NT2/D1 (cell line): ENCODE results near the gene DHX58.
"Not testable (repeated sequence)": the region's sequence is repeated elsewhere in the genome, so short reads cannot be mapped to it uniquely, and the experiment has no call there.

Experiments used
- SUZ12 ChIP-seq: IDR thresholded peaks from 2 replicates; pipeline ENCODE4 v1.6.1; 2011; ENCODE audit not compliant: insufficient read length, insufficient read depth; ENCODE audit errors: extremely low read depth
- ZNF274 ChIP-seq: IDR thresholded peaks from 2 replicates; pipeline ENCODE4 v1.6.1; 2011; ENCODE audit warnings: mild to moderate bottlenecking, low read depth, low read length

GRCh38 chr17:42143138-42143537, 30.6 kb upstream of the DHX58 start:
- not testable (repeated sequence) for TF ChIP-seq SUZ12, ZNF274
